Activated T-helper 9 cell treated with anti-CD3 and anti-CD28 coated beads, Interleukin-2, amount 50 U/mL, for 16 hours (primary cell): ENCODE data around the gene SERPINH1.
A peak's percentile ranks its signal among the peaks of the same experiment; 100 is the strongest.
"Not testable (repeated sequence)": the region's sequence is repeated elsewhere in the genome, so short reads cannot be mapped to it uniquely, and the experiment has no call there.

ENCODE experiments used
- DNase-seq: peaks from one replicate; pipeline ENCODE4 v3.0.0-alpha.2; 2020; ENCODE audit warnings: low read depth

Gene SERPINH1

DNA sequence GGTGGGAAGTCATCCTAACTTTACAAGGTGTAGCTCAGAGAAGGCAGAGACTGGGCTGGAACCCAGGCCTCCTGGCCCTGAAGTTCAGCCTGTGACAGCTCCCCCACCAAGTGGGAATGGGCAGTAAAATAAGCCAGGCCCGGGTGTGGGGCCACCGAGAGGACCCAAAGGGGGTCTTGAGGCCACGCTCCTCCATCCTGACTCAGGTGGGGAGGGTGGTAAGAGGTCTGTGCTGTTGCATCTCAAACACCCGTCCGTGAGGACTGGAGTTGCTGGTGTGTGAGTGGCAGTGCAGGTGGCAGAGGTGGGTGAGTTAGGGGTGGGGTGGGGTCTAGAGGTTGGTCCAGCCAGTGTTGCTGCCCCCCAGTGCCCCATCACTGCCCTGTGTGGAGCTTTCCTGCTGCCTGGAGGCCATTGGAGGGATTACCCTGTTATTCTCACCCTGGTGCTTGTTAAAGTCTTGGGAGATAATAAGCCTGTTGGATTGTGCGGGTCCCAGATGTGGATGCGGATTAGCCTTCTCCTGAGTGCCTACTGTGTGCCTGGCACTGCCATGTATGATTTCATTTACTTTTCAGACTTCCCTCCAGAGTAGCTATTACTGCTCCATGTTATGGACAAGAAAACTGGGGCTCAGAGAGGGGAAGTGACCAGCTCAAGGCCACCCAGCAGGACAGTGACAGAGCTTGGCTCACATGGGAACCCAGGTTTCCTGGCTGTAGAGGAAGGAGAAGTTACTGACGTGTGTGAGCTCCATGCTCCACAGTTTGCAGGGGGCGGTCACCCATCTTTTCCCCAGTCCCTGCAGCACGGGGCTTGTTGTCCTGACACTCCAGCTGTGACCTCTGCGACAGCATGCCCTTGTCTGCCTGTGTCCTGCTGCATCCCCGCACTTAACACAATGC, 12.9 kb downstream of the SERPINH1 start:
- no peak for DNase-seq

DNA sequence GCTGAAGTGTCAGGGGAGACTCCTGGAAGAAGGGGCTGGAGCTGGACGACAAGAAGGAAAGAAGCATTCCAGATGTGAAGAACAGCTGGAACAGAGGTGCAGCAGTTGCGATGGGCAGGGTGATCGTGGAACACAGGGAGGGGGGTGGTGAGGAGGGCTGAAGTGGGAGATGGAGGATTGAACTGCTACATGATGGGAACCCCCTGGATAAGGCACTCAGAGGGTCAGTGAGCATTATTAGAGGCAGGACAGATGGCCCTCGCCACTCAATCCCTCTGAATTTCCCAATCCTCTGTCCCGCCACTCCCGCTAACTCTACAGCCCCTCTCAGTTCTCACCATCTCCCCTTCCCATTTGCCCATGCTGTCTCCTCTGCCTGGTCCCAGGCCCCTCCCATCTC, 14.0 kb downstream of the SERPINH1 start:
- no peak for DNase-seq

DNA sequence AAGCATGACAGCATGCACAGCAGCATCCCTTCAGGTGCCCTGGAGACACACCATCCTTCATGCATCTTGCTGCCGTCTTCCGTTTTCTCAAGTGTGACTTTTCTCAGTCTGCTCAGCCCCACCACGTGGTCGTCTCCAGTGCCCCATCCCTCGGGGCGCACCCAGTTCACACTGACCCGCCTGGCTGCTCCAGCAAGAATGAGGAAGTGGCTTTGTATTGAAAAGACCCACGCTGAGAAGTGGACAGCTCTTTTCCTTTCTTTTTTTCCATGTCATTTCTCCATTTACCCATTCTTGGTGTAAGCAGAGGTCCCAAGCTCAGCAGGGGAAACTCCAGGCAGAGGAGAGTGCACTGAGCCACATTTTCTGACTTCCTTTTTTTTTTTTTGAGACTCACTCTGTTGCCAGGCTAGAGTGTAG, 14.5 kb downstream of the SERPINH1 start:
- DNase-seq: no peak

DNA sequence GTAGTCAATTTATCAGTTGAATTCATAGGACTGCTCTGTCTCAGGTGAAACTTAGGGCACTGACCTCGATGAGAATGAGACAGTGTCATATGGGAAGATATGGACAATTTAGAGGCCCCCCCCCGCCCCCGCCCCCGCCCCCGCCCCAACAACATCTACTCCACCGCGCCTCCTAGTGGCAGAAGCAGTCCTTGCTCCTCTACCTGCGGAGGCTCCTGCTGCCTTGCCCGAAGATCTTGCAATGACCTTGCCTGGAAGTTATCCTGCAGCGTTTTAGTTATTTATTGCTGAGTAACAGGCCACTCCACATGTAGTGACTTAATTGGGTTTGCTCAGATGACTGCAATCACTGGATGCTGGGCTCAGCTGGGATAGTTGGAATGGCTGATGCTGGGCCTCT, 15.2 kb downstream of the SERPINH1 start:
- DNase-seq: peak; percentile 40

DNA sequence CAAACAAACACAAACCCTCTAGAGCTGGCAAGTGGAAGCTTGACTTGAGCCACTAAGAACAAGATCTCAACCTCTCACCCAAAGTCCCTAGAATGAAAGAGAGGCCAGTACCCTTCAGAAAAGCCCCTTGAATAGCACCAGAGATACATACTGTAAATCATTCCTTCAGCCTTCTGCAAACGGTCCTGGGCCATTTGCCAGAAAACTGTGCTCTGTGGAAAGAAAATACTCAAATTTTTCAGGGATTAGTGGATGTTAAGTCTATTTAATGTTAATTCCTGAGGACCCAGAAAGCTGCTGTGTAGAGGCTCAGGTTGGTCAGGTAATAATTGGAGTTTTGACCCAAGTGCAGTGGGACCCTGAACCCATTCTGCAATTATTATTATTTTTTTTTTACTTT, 16.9 kb downstream of the SERPINH1 start:
- no peak for DNase-seq

DNA sequence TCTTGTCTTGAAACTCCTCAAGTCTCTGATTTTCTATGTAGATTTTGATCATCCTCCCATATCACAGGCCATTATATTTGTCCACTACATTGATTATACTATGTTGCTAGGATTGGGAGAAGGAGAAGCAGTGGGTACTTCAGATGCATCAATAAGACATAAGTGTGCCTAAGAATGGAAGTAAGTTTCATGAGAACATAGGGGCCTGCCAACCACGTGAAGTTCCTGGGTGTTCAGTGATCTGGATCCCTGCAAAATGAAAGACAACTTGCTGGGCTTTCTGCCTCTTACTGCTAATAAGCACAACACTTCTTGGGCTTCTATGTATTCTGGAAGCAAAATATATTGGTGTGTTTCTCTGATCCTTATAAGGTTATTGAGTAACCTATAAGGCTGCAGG, 17.8 kb downstream of the SERPINH1 start:
- no peak for DNase-seq

DNA sequence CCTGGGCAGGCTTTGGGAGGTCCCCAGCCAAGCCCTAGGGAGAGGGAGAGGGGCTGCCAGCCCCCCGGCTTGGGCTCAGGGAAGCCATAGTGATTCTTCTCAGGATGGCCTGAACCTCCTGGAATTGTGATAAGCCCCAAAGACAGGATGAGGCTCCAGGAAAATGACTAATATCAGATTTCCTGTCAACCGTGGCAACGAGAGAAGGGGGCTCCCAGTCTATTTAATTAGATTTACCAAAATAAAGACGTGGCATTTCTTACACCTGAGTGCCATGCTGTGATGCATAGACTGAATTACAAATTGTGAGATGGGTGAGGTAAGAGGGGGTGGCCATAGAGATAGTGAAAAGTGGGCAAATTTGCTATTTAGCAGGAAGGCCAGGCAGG, 20.4 kb downstream of the SERPINH1 start:
- no peak for DNase-seq

DNA sequence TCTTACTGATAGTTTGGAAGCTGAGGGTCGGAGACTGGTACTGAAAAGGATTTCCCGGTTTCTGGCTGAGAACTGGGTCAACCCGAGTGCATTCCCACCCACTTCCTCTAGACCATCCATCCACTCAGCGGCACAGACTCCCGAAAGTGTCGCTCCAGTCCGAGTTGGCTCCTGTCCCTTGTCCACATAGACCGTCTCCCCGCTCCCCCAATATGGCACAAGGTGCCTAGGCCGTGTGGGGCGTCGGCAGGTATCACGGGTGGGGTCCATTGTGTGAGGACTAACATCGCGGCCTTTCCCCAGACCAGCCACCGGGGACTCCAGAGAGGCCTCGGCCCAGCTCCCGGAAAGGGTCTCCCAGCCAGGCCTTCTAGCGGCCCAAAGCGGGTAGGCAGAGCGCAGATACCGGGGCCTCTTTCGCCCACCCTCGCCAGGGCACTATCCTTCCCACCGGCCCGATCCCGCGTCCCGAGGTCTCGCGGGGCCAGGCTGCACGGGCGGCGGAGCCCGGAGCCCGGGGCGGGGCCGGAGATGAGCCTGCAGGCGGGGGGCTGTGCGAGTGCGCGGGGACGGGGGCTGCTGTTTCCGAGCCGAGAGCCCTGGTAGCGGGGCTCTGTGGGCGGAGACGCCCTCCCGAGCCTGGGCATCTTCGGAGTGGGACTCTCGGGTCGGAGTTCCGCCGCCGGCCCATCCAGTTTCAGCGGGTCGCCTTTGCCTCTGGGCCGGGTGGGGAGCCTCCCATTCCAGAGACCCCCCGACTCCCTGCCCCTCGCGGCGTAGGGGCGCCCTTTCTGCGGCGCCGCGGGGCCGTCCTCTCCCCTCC, 21.1 kb downstream of the SERPINH1 start:
- DNase-seq: peak; percentile 46

DNA sequence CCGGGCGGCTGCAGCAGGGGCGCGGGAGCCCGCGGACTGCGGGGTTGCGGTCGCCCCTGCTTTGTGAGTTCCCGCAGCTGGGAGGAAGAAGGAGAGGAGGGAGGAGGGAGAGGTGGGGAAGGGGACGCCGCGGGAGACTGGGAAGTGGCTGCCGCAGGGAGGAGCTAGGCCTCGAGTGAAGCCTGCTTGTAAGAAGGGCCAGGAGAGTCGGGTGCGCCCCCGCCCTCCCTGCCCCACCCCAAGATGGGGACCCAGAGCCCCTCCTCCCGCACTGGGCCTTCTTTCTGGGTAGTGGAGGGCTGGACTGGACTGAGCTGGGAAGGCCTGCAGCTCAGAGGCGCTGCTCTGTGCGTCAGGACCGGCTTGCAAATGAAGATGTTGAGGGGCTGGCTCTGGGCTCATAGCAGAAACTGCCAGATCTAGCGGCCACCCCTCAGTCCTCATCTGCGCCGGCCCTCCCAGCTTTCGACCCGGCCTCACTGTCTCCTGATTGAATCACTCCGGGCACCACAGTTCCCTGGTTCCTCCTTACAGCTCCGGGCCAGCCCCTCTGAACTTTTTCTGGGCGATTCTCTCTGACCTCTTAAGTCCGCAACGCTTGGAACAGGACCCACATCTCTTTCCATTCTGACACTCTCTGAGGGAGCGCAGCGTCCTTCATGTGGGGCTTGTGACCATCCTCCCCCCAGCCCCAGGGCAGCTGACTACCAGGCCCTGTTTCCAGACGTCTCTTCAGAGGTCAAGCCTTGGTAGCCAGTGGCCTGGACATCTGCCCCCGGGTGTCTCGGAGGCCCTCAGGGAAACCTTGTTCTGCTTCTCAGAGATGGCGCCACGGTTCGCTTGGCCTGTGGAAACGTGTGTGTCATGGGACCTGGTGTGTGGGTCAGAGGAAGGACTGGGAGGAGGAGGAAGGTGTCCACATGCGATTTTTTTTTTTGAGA, 21.9 kb downstream of the SERPINH1 start:
- no peak for DNase-seq

DNA sequence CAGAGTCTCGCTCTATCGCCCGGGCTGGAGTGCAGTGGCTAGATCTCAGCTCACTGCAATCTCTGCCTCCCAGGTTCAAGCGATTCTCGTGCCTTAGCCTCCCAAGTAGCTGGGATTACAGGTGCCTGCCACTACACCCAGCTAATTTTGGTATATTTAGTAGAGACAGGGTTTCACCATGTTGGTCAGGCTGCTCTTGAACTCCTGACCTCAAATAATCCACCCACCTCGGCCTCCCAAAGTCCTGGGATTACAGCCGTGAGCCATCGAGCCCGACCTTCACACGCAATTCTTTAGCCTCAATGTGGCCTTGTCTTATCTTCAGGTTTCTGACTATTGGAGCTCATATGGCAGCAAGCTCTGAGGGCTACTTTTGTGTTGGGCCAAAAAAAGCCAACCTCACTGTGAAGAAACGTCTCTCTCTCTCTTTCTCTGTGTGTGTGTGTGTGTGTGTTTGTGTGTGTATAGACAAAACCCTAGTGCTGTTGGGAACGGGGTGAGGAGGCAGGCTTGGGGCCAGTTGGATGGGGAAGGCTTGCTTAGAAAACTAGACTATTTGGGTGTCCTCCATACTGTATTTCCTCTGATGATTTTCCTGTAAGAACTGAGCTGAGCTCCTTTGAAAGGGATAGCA, 22.7 kb downstream of the SERPINH1 start:
- not testable (repeated sequence) for DNase-seq

DNA sequence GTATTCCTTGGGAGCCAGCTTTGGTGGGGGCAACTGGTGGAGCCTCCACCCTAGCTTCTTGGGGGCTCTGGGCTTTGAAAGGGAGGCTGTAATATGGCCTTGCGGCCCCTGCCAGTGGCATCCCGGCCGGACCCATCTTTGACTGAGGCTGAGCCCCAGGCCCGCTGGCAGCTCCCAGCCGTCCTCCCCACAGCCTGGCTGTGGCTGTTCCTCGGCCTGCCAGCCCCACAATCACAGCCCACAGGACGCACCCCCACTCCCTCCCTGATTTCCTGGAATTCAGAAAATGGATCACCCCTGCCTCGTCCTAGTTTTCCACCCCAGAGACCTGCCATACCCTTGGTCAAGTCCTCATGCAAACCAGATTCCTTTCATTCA, 23.2 kb downstream of the SERPINH1 start:
- no peak for DNase-seq

DNA sequence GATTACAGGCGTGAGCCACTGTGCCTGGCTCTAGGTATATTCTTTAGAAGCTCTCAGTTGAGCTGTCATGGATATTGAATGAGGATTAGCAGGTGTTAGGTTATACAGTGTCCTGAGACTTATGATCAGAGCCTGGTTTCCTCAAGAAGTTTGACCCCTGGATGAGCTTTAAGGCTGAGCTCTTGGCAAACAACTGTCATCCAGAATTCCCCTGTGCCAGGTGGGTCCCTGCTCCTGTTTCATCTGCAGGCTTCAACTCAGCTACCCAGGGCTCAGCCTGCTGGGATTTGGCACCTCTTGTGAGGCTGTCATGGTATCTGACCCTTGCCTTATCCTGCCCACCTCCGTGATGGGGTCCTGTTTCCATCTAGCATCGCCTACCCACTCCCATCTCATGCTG, 24.3 kb downstream of the SERPINH1 start:
- no peak for DNase-seq

DNA sequence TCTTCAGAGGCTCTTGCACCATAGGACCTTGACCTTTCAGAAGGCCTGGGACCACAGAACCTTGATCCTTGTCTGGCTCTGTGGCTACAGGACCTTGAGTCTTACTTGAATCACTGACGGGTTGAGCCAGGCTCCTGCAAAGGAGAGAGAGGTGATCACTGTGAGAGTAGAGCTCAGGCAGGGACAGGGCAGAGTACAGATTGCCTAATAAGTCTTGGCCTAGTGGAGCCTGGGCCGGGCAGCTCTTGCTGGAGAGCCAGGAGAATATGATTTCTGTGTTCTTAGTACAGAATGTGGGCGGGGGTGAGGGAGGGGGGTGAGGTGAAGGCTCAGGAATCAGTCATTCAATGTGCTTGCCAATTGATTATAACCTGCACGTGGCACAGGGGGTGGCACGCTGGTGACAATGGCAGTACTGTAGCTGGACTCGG, 26.0 kb downstream of the SERPINH1 start:
- no peak for DNase-seq

DNA sequence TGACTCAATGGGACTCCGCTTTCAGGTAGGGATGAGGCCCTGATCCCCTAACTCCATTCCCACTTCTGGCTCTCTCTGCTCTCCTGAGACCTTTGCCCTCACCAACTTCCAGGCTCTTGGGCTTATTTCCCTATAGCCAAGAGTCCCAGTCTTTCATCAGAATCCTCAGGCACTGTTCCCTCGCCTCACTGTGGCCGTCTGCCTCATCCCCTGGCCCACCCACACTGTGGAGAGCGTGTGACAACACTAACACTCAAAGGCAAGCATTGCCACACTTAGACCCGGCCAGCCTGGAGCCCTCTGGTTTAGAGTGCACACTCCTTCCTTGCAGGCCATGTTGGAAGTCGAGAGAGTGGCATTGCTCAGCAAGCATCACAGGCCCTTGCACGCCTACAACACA, 27.0 kb downstream of the SERPINH1 start:
- DNase-seq: no peak

DNA sequence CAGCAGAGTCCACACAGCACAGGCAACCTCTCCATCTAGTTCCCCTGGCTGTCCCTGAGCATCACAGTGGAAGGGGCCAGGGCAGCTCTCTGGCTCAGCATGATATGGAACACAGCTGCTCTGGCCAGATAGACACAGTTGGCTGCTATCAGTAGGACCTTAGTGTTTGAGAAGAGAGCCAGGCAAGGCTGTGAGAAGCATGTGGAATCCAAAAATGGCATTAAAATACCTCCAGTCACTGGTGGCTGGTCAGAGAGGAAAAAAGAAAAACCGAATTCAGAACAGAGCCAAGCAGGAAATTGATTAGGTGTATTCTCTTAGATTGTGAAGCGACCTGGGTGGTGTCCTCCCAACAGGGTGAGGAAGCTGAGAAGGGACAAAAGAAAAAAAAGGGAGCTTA, 27.9 kb downstream of the SERPINH1 start:
- DNase-seq: no peak

DNA sequence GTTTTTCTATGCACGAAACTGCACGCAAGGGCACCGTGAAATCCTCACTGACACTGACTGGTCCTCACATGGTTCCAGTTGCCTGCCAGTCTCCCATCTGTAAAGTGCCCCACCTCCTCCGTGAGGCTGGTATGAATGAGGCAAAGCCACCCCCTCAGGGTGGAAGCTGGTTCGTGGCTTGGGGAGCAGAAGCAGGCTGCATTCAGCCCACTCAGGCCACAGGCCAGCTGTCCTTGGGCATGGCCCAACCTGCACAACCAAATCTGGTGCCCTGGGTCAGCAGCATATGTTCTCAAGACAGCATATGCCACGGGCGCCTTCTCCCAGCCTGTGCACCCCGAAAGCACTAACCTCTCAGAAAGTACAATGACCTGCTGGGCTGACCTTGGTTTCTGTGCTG, 29.3 kb downstream of the SERPINH1 start:
- no peak for DNase-seq

DNA sequence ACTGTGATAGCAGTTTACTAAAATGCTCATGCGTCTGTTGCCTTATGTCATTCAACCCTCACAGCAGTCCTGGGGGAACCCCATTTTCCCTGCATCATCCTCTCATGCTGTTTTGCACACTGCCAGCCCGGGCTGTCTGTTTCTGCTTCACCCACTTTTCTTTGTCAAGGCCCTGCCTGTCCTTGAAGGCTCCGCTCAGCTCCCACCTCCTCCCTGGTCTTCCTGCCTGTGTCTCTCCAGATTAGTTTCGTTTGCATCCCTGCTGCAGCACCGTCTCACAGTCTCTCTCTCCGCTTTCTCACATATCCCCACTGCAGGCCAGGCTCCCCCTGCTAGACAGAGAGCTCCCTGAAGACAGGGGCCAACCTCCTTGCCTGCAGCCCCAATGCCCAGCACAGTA, 29.9 kb downstream of the SERPINH1 start:
- DNase-seq: no peak

DNA sequence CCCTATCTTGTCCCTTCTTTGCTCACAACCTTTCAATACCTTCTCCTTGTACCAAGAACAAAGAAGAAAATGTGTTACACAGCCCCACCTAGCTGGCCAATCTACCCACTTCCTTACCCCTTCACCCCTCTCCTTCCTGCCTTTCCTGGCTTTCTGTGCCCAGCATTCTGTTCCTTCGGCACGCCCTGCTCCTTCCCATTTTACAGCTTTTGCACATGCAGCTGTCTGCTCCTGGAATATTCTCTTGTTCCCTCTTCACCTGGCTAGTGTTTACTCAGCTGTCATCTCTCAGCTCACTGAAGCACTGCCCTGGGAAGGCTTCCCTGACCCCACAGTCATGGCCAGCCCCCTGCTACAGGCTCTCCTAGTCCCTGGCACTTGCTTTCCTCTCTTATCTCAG, 30.7 kb downstream of the SERPINH1 start:
- no peak for DNase-seq

DNA sequence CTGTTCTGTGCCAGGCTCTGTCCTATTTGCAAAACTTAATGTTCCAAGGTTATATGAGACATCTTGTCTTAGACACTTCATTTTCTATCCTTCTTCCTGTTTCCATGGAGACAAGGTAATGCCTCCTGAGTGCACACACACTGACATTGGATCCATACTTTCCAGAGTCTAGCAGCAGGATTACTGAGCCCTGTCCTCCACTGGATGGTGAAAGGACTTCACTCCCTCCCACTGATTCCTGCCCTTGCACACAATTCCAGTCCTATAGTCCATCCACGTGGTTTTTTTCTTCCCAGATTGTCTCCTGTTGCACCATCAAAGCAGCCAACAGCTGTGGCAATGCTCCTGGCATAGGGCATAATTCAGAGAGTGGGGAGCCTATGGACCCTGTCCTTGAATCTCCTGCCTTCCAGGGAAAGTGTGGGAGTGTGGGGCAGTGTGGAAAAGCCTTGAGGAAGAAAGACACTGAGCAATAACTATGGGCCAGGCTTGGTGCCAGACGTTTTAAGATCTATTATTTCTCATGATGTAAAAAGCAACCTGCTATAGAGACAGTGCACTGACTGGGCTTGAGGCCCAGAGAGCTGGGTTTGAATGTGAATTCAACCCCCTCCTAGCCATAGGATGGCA, 31.3 kb downstream of the SERPINH1 start:
- DNase-seq: no peak

DNA sequence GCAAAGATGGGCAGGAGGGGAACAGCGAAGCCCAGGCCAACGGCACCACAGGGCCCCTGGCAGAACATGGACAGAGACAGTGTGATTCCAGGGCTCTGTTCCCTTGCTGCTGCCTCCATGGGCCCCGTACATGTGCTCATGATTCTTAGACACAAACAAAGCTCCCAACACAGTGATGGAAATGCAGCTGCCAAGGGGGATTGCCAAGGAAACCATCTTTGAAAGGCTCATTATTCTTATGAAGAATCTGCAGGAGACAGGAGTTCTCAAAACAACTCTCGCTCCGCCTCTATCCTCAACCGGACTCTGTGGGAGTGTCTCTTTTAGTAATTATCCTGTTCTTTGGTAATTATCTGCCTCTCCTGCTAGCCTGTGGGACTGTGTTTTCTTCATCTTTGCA, 32.2 kb downstream of the SERPINH1 start:
- DNase-seq: no peak

DNA sequence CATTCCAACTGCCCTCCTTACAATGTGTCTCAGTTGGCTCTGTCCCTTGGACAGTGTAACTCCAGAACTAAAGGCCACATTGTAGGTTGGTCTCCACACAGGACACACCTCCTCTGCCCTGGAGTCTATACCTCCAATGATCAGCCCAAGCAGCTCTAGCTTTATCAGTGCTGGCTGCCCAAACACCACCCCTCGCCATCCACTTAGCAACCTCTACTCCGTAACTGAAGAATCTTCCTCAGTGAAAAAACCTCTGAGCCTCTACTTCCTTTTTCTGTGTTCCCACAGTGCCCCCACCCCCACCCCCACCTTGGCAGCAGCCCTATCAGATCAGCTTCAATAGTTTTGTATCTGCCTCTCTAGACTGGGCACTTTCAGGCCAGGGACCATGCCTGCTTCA, 33.4 kb downstream of the SERPINH1 start:
- DNase-seq: no peak
